Lower leg skin (tissue), 4 donors: ENCODE data around the gene SAP30. TPM values are rescaled to one million over a fixed set of nuclear protein-coding genes. Genes with fewer than 3 reads are reported as not detected.

ENCODE experiments used
- DNase-seq, 2 donors: peaks; one replicate each; pipeline ENCODE4 v3.0.0-alpha.2; 2019; ENCODE audit warnings: low spot score in 2 of 2
- H3K4me3 ChIP-seq: fragments of 200-600 bp; sonication (generic); 2 replicates; pipeline ENCODE4 v1.5.1; 2017; ENCODE audit warnings: mild to moderate bottlenecking, low read depth; ENCODE audit not compliant: poor library complexity, severe bottlenecking
- CTCF ChIP-seq, 3 donors: fragments of 450-650 bp; IDR thresholded peaks; one replicate each; pipeline ENCODE4 v1.5.1; 2016; ENCODE audit warnings: antibody characterized with exemption in 3 of 3, mild to moderate bottlenecking in 3 of 3, moderate library complexity in 2 of 3
- POLR2A ChIP-seq, 2 donors: fragments of 450-650 bp; IDR thresholded peaks; one replicate each; pipeline ENCODE4 v1.6.1; 2016 to 2017; ENCODE audit warnings: antibody characterized with exemption in 2 of 2, mild to moderate bottlenecking in 1 of 2, moderate library complexity in 1 of 2
- WGBS, 2 donors: methylation state at CpG; one replicate each; pipeline ENCODE4 v1.1.5; 2018; 5-methylcytosine and 5-hydroxymethylcytosine counted together
- intact Hi-C: fragments of 100-400 bp; cut with DNase I; formaldehyde crosslinking; loops from one replicate; pipeline ENCODE4 v1.15.0; 2023; ENCODE audit warnings: low total_unique reads
- total RNA-seq, 4 donors: library from RNA; depleted of rRNA; stranded (reverse); fragments of >200 nt; gene quantifications; one replicate each; pipeline ENCODE4 v1.1.0, GENCODE V29; 2016

SAP30 gene
- total RNA-seq, 4 donors from 2014 or later: 14.4 to 25.1 (median 18.3) TPM

- no peak overlapping the region for H3K4me3 ChIP-seq
- intact Hi-C loops: no loop called here
- TF ChIP-seq POLR2A (IDR thresholded peaks at IDR 0.05) (no peak), CTCF (IDR thresholded peaks at IDR 0.05) (no peak)
- DNase-seq: no peak
- 90 to 95% methylated on average over 2 of the region's 2 CpGs for WGBS, 2 donors
Observed at GRCh38 chr4:173426064-173426463, 55.3 kb downstream of the SAP30 start.

Other genes with a start within 250 kb of the SAP30 start
- 10 to 100 TPM in 3 of 4 donors, 1 to 10 TPM in 1; 2.3 to 14.0 (median 12.5) TPM for gene GALNT7, start 202.1 kb upstream of the SAP30 start, total RNA-seq
- 10 to 100 TPM; 26.2 to 52.3 (median 42.3) TPM for gene HMGB2, start 36.6 kb upstream of the SAP30 start, total RNA-seq
- gene SCRG1, start 28.2 kb downstream of the SAP30 start, total RNA-seq: under 1 TPM in 1 of 4 donors, not detected in 3; 0.71 TPM
- 10 to 100 TPM in 1 of 4 donors, 1 to 10 TPM in 2, under 1 TPM in 1; 0.25 to 11.0 (median 4.1) TPM for gene HAND2, start 159.3 kb downstream of the SAP30 start, total RNA-seq